Adrenal gland (tissue), 12 donors: ENCODE measurements around the gene GPHN. TPM values are rescaled to one million over a fixed set of nuclear protein-coding genes. Genes with fewer than 3 reads are reported as not detected.
"Not testable (repeated sequence)": the region's sequence is repeated elsewhere in the genome, so short reads cannot be mapped to it uniquely, and the experiment has no call there.

Experiments
- DNase-seq, 7 donors: peaks; one replicate each; pipeline ENCODE4 v3.0.0-alpha.2; 2019 to 2020
- H3K27ac ChIP-seq, 5 donors: fragments of 200-600 bp; sonication (generic) in 4 of 5; 1 replicate in 3 of 5; 2 replicates in 2 of 5; pipeline versions ENCODE4 v1.5.1 to v1.8.0; 2016 to 2020; ENCODE audit warnings: mild to moderate bottlenecking in 1 of 5
- H3K27me3 ChIP-seq: fragments of 200-600 bp; 2 replicates; pipeline ENCODE4 v1.8.0; 2021
- H3K36me3 ChIP-seq, 2 donors: fragments of 200-600 bp; replicated peaks in 1 of 2; 1 replicate in 1 of 2; 2 replicates in 1 of 2; pipeline versions ENCODE4 v1.5.1 to v1.8.0; 2018 to 2022
- H3K4me1 ChIP-seq, 2 donors: fragments of 200-600 bp; replicated peaks in 1 of 2; 1 replicate in 1 of 2; 2 replicates in 1 of 2; pipeline versions ENCODE4 v1.5.1 to v1.8.0; 2018 to 2021
- H3K4me3 ChIP-seq, 4 donors: fragments of 200-600 bp; sonication (generic) in 3 of 4; one replicate each; pipeline ENCODE4 v1.5.1; 2016 to 2018
- H3K9me3 ChIP-seq, 3 donors: fragments of 200-600 bp; sonication (generic) in 1 of 3; replicated peaks in 1 of 3; 1 replicate in 2 of 3; 2 replicates in 1 of 3; pipeline versions ENCODE4 v1.5.1 to v1.8.0; 2016 to 2021
- POLR2A ChIP-seq, 2 donors: fragments of 450-650 bp; IDR thresholded peaks; one replicate each; pipeline ENCODE4 v1.6.1; 2017; ENCODE audit warnings: antibody characterized with exemption in 2 of 2, mild to moderate bottlenecking in 2 of 2, moderate library complexity in 1 of 2
- WGBS, 4 donors: extraction: QIAGEN DNeasy Blood & Tissue Kit in 2 of 4; methylation state at CpG; one replicate each; pipeline versions ENCODE4 v1.1.5 to v1.1.7; 2013 to 2017; 5-methylcytosine and 5-hydroxymethylcytosine counted together
- intact Hi-C, 2 donors: fragments of 100-400 bp; cut with DNase I; formaldehyde crosslinking; loops; one replicate each; pipeline versions ENCODE4 v1.14.1 to v1.15.0; 2022 to 2023
- polyA plus RNA-seq, 3 donors: library from polyadenylated mRNA; stranded (reverse); fragments of 200-250 nt in 2 of 3; fragments of 350-450 nt in 1 of 3; fragmentation: Illumina TruSeq in 1 of 3; extraction: RNeasy Lipid Tissue Mini Kit (QIAGEN cat#74804) in 1 of 3; gene quantifications; one replicate each; pipeline ENCODE4 v1.2.3, GENCODE V29; 2013 to 2014
- total RNA-seq, 9 donors: library from RNA; depleted of rRNA in 4 of 9; stranded (reverse); fragments of >200 nt in 4 of 9; fragments of 120-200 nt in 1 of 9; fragmentation: NEBNext Ultra II Directional in 1 of 9; extraction: Animal tissue kit (Norgen Biotek cat#: 25700) in 1 of 9; gene quantifications; one replicate each; pipeline versions ENCODE4 v1.1.0 to v1.2.4, GENCODE V29; 2013 to 2023
- TF ChIP-seq, protein P1 (sequence below), 6 experiments: fragments of 450-650 bp in 4 of 6; fragments of 200-600 bp in 2 of 6; sonication (generic) in 1 of 6; IDR thresholded peaks; 1 replicate in 5 of 6; 2 replicates in 1 of 6; pipeline versions ENCODE4 v1.5.1 to v1.8.0; 2016 to 2021; ENCODE audit warnings: antibody characterized with exemption in 6 of 6, mild to moderate bottlenecking in 2 of 6, moderate library complexity in 1 of 6
- donor health status: healthy with polysubstance abuse.
- donor health status: Bipolar disorder and iron deficiency.
- donor health status: DM: yes; HTN: yes; CAD: no.
- donor health status: DM: no; HTN: no; CAD: no.
- donor health status: DM: no; HTN: no; CAD: no.
- donor health status: DM: yes; HTN: yes; CAD: no.

GPHN gene
- total and polyA plus RNA-seq, 12 donors, result 12.5 to 41.0 (median 24.0) TPM

DNA sequence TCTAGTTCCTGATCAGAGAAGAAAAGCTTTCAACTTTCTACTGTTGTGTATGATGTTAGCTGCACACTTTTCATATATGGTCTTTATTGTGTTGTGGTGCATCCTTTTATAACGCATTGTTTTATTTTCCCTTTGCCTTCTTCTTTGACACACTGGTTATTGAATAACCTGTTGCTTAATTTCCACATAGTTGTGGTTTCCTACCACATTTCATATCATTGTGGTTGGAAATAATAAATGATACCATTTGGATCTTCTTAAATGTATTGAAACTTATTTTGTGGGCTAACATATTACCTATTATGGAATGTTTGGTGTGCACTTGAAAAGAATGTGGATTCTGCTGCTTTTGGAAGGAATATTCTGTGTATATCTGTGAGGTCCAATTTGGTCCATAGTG, 64.9 kb downstream of the GPHN start:
- WGBS, 4 donors, result 73 to 89% (median 81%) methylated on average over 1 of the region's 1 CpG
- Histone ChIP-seq H3K36me3 (no peaks in the 10 kb centered on the region), H3K27ac (no peak overlapping the region), H3K9me3 (peaks cover 0 to 18% (median 0%) of the 10 kb centered on the region in 3 donors), H3K4me1 (no peaks in the 10 kb centered on the region), H3K4me3 (no peak overlapping the region), H3K27me3 (no peaks in the 10 kb centered on the region)
- intact Hi-C loops, result no loop called here
- DNase-seq, result no peak
- no peak for TF ChIP-seq POLR2A (IDR thresholded peaks at IDR 0.05)
- TF ChIP-seq, protein P1, sequence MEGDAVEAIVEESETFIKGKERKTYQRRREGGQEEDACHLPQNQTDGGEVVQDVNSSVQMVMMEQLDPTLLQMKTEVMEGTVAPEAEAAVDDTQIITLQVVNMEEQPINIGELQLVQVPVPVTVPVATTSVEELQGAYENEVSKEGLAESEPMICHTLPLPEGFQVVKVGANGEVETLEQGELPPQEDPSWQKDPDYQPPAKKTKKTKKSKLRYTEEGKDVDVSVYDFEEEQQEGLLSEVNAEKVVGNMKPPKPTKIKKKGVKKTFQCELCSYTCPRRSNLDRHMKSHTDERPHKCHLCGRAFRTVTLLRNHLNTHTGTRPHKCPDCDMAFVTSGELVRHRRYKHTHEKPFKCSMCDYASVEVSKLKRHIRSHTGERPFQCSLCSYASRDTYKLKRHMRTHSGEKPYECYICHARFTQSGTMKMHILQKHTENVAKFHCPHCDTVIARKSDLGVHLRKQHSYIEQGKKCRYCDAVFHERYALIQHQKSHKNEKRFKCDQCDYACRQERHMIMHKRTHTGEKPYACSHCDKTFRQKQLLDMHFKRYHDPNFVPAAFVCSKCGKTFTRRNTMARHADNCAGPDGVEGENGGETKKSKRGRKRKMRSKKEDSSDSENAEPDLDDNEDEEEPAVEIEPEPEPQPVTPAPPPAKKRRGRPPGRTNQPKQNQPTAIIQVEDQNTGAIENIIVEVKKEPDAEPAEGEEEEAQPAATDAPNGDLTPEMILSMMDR (IDR thresholded peaks at IDR 0.05), result no peak

DNA sequence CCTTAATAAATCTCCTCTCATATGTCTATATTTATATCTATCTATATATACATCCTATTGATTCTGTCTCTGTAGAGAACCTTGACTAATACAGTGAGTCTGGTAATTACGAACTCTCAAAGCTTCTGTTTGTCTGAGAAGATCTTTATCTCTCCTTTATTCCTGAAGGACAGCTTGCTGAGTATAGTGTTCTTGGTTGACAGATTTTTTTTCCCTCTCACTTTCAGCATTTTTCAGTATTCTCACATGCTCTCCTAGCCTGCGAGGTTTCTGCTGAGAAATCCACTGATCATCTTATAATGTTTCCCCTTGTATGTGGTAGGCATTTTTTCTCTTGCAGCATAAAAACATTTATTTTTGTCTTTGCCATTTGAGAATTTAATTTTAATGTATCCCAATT, 67.1 kb downstream of the GPHN start:
- Histone ChIP-seq H3K27ac (no peak overlapping the region), H3K4me1 (no peaks in the 10 kb centered on the region), H3K27me3 (no peaks in the 10 kb centered on the region), H3K4me3 (no peak overlapping the region), H3K36me3 (no peaks in the 10 kb centered on the region), H3K9me3 (peaks cover 0 to 18% (median 0%) of the 10 kb centered on the region in 3 donors)
- TF ChIP-seq, protein P1 (IDR thresholded peaks at IDR 0.05), result no peak
- TF ChIP-seq POLR2A (IDR thresholded peaks at IDR 0.05), result no peak
- 87 to 99% (median 91%) methylated on average over 2 of the region's 2 CpGs for WGBS, 4 donors
- intact Hi-C loops, result no loop called here
- DNase-seq, result no peak

DNA sequence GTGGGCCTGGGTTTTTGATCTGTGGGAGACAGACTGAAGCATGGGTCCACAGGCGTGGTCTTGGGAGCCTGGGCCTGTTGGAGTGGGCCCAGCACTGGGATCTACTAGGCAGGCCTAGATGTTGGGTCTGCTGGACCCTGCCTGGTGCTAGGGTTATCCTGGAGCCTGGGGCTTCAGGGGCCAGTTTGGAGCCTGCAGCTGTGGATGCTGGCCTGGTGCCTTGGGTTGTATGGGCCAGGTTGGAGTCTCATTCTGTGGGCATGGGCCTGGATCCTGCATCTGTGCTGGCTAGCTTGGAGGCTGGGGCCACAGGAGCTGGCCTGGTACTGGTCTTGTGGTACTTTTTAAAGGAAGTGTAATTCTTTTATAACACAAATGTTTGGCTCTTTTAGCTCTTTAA, 68.0 kb downstream of the GPHN start:
- no peak for DNase-seq
- WGBS, 4 donors, result 86 to 100% (median 92%) methylated on average over 1 of the region's 1 CpG
- H3K27me3 ChIP-seq, result no peaks in the 10 kb centered on the region
- intact Hi-C loops, result no loop called here
- H3K4me1 ChIP-seq, result no peaks in the 10 kb centered on the region
- no peaks in the 10 kb centered on the region for H3K36me3 ChIP-seq
- H3K27ac ChIP-seq, result no peak overlapping the region
- H3K4me3 ChIP-seq, result no peak overlapping the region
- peaks cover 0 to 18% (median 0%) of the 10 kb centered on the region in 3 donors for H3K9me3 ChIP-seq
- TF ChIP-seq, protein P1 (IDR thresholded peaks at IDR 0.05), result no peak
- no peak for TF ChIP-seq POLR2A (IDR thresholded peaks at IDR 0.05)

DNA sequence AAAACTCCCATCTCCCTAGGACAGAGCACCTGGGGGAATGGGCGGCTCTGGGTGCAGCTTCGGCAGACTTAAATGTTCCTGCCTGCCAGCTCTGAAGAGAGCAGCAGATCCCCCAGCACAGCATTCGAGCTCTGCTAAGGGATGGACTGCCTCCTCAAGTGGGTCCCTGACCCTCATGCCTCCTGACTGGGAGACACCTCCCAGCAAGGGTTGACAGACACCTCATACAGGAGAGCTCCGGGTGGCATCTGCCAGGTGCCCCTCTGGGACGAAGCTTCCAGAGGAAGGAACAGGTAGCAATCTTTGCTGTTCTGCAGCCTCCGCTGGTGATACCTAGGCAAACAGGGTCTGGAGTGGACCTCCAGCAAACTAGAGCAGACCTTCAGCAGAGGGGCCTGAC, 79.8 kb downstream of the GPHN start:
- H3K4me1 ChIP-seq, DNase-seq, H3K4me3 ChIP-seq, H3K9me3 ChIP-seq, H3K27me3 ChIP-seq, intact Hi-C loops, H3K27ac ChIP-seq, H3K36me3 ChIP-seq: not testable (repeated sequence)
- 91 to 98% (median 95%) methylated on average over 4 to 6 of the region's 6 CpGs for WGBS, 4 donors

DNA sequence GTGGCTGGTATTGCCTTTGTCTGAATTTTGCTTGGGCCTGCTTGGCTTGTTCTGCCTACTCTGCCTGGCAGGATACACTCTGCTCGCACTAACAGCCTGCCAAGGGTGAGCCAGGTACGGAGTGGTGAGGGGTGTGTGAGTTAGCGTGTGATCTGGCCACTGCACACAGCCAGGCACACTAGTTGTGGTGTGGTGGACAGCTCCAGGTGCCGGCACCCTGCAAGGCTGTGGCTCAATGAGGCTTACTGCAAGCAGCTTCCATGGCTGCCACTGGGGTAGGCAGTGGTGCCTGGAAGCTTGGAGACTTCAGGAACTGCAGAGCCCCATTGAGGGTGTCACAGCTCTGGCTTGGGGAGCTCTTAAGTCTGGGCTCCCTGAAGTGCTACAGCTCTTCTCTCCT, 87.4 kb downstream of the GPHN start:
- Histone ChIP-seq H3K27ac (no peak overlapping the region), H3K36me3 (no peaks in the 10 kb centered on the region), H3K4me3 (no peak overlapping the region), H3K27me3 (no peaks in the 10 kb centered on the region), H3K9me3 (no peaks in the 10 kb centered on the region), H3K4me1 (no peaks in the 10 kb centered on the region)
- intact Hi-C loops, result no loop called here
- WGBS, 4 donors, result 96 to 100% (median 99%) methylated on average over 2 to 4 of the region's 4 CpGs
- DNase-seq, result no peak
- no peak for TF ChIP-seq POLR2A (IDR thresholded peaks at IDR 0.05)
- TF ChIP-seq, protein P1 (IDR thresholded peaks at IDR 0.05), result no peak
